Lower lobe of right lung (tissue), 2 donors: ENCODE measurements around the gene FGFRL1. TPM values are rescaled to one million over a fixed set of nuclear protein-coding genes. Genes with fewer than 3 reads are reported as not detected.
A peak's percentile ranks its signal among the peaks of the same experiment; 100 is the strongest.

Experiments
- ATAC-seq, 2 donors: fragments of 200-7000 bp; cut with Tn5 transposase; one replicate each; pipeline ENCODE4 v1.9.1; 2020 to 2022; ENCODE audit warnings: mild to moderate bottlenecking in 2 of 2, moderate library complexity in 2 of 2
- DNase-seq: peaks from one replicate; pipeline ENCODE4 v3.0.0-alpha.2; 2020
- H3K27ac ChIP-seq: fragments of 200-600 bp; one replicate; pipeline ENCODE4 v1.8.0; 2022
- H3K27me3 ChIP-seq: fragments of 200-600 bp; one replicate; pipeline ENCODE4 v1.8.0; 2022; ENCODE audit warnings: low read depth
- H3K36me3 ChIP-seq: fragments of 200-600 bp; one replicate; pipeline ENCODE4 v1.8.0; 2022; ENCODE audit warnings: mild to moderate bottlenecking
- H3K4me1 ChIP-seq: fragments of 200-600 bp; one replicate; pipeline ENCODE4 v1.8.0; 2022
- H3K4me3 ChIP-seq: fragments of 200-600 bp; one replicate; pipeline ENCODE4 v1.8.0; 2022; ENCODE audit warnings: mild to moderate bottlenecking
- H3K9me3 ChIP-seq: fragments of 200-600 bp; one replicate; pipeline ENCODE4 v1.8.0; 2022
- CTCF ChIP-seq: fragments of 200-600 bp; IDR thresholded peaks from one replicate; pipeline ENCODE4 v1.8.0; 2022; ENCODE audit warnings: antibody characterized with exemption, mild to moderate bottlenecking
- intact Hi-C: fragments of 100-400 bp; cut with DNase I; formaldehyde crosslinking; loops from one replicate; pipeline ENCODE4 v1.11.0; 2022
- total RNA-seq: library from RNA; stranded (reverse); fragmentation: NEBNext Ultra II Directional; extraction: Animal tissue kit (Norgen Biotek cat#: 25700); gene quantifications from one replicate; pipeline ENCODE4 v1.2.1, GENCODE V29; 2021
- donor health status: DM: no; HTN: yes; CAD: no; lungs with severe emphysema.

FGFRL1 gene
- total RNA-seq, 1 donor from 2014 or later = 23.4 TPM

- Histone ChIP-seq H3K4me1 (peaks cover 30% of the 10 kb centered on the region), H3K36me3 (no peaks in the 10 kb centered on the region), H3K27me3 (peaks cover 45% of the 10 kb centered on the region), H3K9me3 (no peaks in the 10 kb centered on the region), H3K4me3 (peak overlapping the region; percentile 33), H3K27ac (peak overlapping the region; percentile 12)
- intact Hi-C loops = no loop called here
- ATAC-seq = no peak
- DNase-seq = peak; percentile 50
- no peak for TF ChIP-seq CTCF
Measured at GRCh38 chr4:1047106-1047975, 35.9 kb downstream of the FGFRL1 start.

- H3K27ac ChIP-seq = no peak overlapping the region
- peaks cover 37% of the 10 kb centered on the region for H3K4me1 ChIP-seq
- no peaks in the 10 kb centered on the region for H3K9me3 ChIP-seq
- DNase-seq (peak; percentile 48), ATAC-seq (no peak)
- peaks cover 53% of the 10 kb centered on the region for H3K27me3 ChIP-seq
- TF ChIP-seq CTCF = no peak
- peak overlapping the region; percentile 33 for H3K4me3 ChIP-seq
- no peaks in the 10 kb centered on the region for H3K36me3 ChIP-seq
- intact Hi-C loops = no loop called here
Measured at GRCh38 chr4:1047976-1048772, 36.7 kb downstream of the FGFRL1 start.

- no peaks in the 10 kb centered on the region for H3K9me3 ChIP-seq
- no peak for ATAC-seq
- intact Hi-C loops = no loop called here
- no peaks in the 10 kb centered on the region for H3K36me3 ChIP-seq
- H3K27me3 ChIP-seq = peaks cover 49% of the 10 kb centered on the region
- no peak for TF ChIP-seq CTCF
- no peak overlapping the region for H3K27ac ChIP-seq
- peaks cover 31% of the 10 kb centered on the region for H3K4me1 ChIP-seq
- no peak overlapping the region for H3K4me3 ChIP-seq
- peak; percentile 52 for DNase-seq
Measured at GRCh38 chr4:1048773-1049590, 37.6 kb downstream of the FGFRL1 start.

GRCh38 chr4:1049591-1049905 lies 38.1 kb downstream of the FGFRL1 start:
- no peaks in the 10 kb centered on the region for H3K9me3 ChIP-seq
- no peak for ATAC-seq
- H3K4me1 ChIP-seq = peaks cover 27% of the 10 kb centered on the region
- DNase-seq = peak; percentile 44
- H3K27ac ChIP-seq = no peak overlapping the region
- no peak for TF ChIP-seq CTCF
- H3K36me3 ChIP-seq = no peaks in the 10 kb centered on the region
- H3K27me3 ChIP-seq = peaks cover 43% of the 10 kb centered on the region
- no peak overlapping the region for H3K4me3 ChIP-seq
- intact Hi-C loops = no loop called here

GRCh38 chr4:1050486-1051213 lies 39.2 kb downstream of the FGFRL1 start:
- no peaks in the 10 kb centered on the region for H3K36me3 ChIP-seq
- H3K27ac ChIP-seq = no peak overlapping the region
- ATAC-seq (peak in 1 of 2 donors; percentile 37), DNase-seq (no peak)
- TF ChIP-seq CTCF = no peak
- peaks cover 31% of the 10 kb centered on the region for H3K4me1 ChIP-seq
- H3K4me3 ChIP-seq = no peak overlapping the region
- H3K9me3 ChIP-seq = no peaks in the 10 kb centered on the region
- intact Hi-C loops = no loop called here
- peaks cover 37% of the 10 kb centered on the region for H3K27me3 ChIP-seq
